GM21825 (cell line): ENCODE measurements around the gene SIPA1L3.

Experiments
- ATAC-seq: cut with Tn5 transposase; IDR thresholded peaks from one replicate; pipeline ENCODE4 v1.9.1; 2021; ENCODE audit warnings: mild to moderate bottlenecking, moderate library complexity; ENCODE audit not compliant: unreplicated experiment

The SIPA1L3 gene

GRCh38 chr19:38093154-38093553 is 186.1 kb downstream of the SIPA1L3 start:
- no peak for ATAC-seq

- ATAC-seq: no peak
These were observed 186.6 kb downstream of the SIPA1L3 start for GRCh38 chr19:38093587-38093986.

- no peak for ATAC-seq
These were observed 188.7 kb downstream of the SIPA1L3 start for GRCh38 chr19:38095411-38096308.

GRCh38 chr19:38099966-38100365 is 193.0 kb downstream of the SIPA1L3 start:
- no peak for ATAC-seq

GRCh38 chr19:38100589-38100988 is 193.6 kb downstream of the SIPA1L3 start:
- no peak for ATAC-seq

GRCh38 chr19:38101723-38102122 is 194.7 kb downstream of the SIPA1L3 start:
- ATAC-seq: no peak

- no peak for ATAC-seq
These were observed 198.6 kb downstream of the SIPA1L3 start for GRCh38 chr19:38105574-38105973.

GRCh38 chr19:38107129-38107528 is 200.1 kb downstream of the SIPA1L3 start:
- ATAC-seq: no peak

GRCh38 chr19:38111898-38112297 is 204.9 kb downstream of the SIPA1L3 start:
- ATAC-seq: no peak

GRCh38 chr19:38114651-38115050 is 207.6 kb downstream of the SIPA1L3 start:
- ATAC-seq: no peak

- no peak for ATAC-seq
These were observed 208.3 kb downstream of the SIPA1L3 start for GRCh38 chr19:38115271-38115802.

- ATAC-seq: no peak
These were observed 211.2 kb downstream of the SIPA1L3 start for GRCh38 chr19:38118176-38118575.

GRCh38 chr19:38120471-38121025 is 213.5 kb downstream of the SIPA1L3 start:
- ATAC-seq: no peak

GRCh38 chr19:38122402-38123093 is 215.5 kb downstream of the SIPA1L3 start:
- no peak for ATAC-seq

GRCh38 chr19:38125238-38125637 is 218.2 kb downstream of the SIPA1L3 start:
- no peak for ATAC-seq

- ATAC-seq: no peak
These were observed 223.4 kb downstream of the SIPA1L3 start for GRCh38 chr19:38130399-38130798.

- no peak for ATAC-seq
These were observed 225.8 kb downstream of the SIPA1L3 start for GRCh38 chr19:38132781-38133180.

- no peak for ATAC-seq
These were observed 226.3 kb downstream of the SIPA1L3 start for GRCh38 chr19:38133319-38133718.

- no peak for ATAC-seq
These were observed 227.6 kb downstream of the SIPA1L3 start for GRCh38 chr19:38134540-38135149.

GRCh38 chr19:38135150-38135998 is 228.4 kb downstream of the SIPA1L3 start:
- ATAC-seq: no peak
